Mesenchymal stem cell (in vitro differentiated cells and primary cell): ENCODE data around the gene TTC3.
A peak's percentile ranks its signal among the peaks of the same experiment; 100 is the strongest.
"Not testable (repeated sequence)": the region's sequence is repeated elsewhere in the genome, so short reads cannot be mapped to it uniquely, and the experiment has no call there.

Experiments used
- DNase-seq: peaks from one replicate; pipeline ENCODE4 v3.0.0-alpha.2; 2013
- H2AFZ ChIP-seq: one replicate; pipeline ENCODE4 v1.6.1; 2013; ENCODE audit warnings: low read depth, mild to moderate bottlenecking, control low read depth, inconsistent platforms, low read length, moderate library complexity
- H2AK5ac ChIP-seq: 2 replicates; pipeline ENCODE4 v1.6.1; 2013; ENCODE audit warnings: low read length, moderate library complexity, mild to moderate bottlenecking, inconsistent platforms; ENCODE audit not compliant: severe bottlenecking
- H2BK120ac ChIP-seq: one replicate; pipeline ENCODE4 v1.6.1; 2013; ENCODE audit warnings: low read depth, mild to moderate bottlenecking, inconsistent platforms, low read length, moderate library complexity
- H2BK12ac ChIP-seq, 2 experiments: one replicate each; pipeline ENCODE4 v1.6.1; 2013; ENCODE audit warnings: inconsistent platforms in 2 of 2, low read length in 2 of 2, mild to moderate bottlenecking in 2 of 2, moderate library complexity in 2 of 2, control low read depth in 1 of 2
- H2BK15ac ChIP-seq: one replicate; pipeline ENCODE4 v1.6.1; 2013; ENCODE audit warnings: mild to moderate bottlenecking, low read depth, inconsistent platforms; ENCODE audit not compliant: poor library complexity, severe bottlenecking
- H2BK5ac ChIP-seq: 2 replicates; pipeline ENCODE4 v1.6.1; 2013; ENCODE audit warnings: low read depth, mild to moderate bottlenecking, low read length, control low read depth, inconsistent platforms; ENCODE audit not compliant: poor library complexity, severe bottlenecking
- H3K14ac ChIP-seq, 2 experiments: one replicate each; pipeline ENCODE4 v1.6.1; 2013; ENCODE audit warnings: inconsistent platforms in 2 of 2, low read length in 2 of 2, control low read depth in 1 of 2, mild to moderate bottlenecking in 1 of 2, moderate library complexity in 1 of 2
- H3K18ac ChIP-seq, 2 experiments: one replicate each; pipeline ENCODE4 v1.6.1; 2013; ENCODE audit warnings: inconsistent platforms in 2 of 2, low read length in 2 of 2, control low read depth in 1 of 2, low read depth in 1 of 2, mild to moderate bottlenecking in 1 of 2
- H3K23ac ChIP-seq, 2 experiments: one replicate each; pipeline ENCODE4 v1.6.1; 2013; ENCODE audit warnings: inconsistent platforms in 2 of 2, low read length in 2 of 2, mild to moderate bottlenecking in 2 of 2, moderate library complexity in 2 of 2, control low read depth in 1 of 2
- H3K27ac ChIP-seq: 2 replicates; pipeline ENCODE4 v1.5.1; 2013; ENCODE audit warnings: mild to moderate bottlenecking, moderate library complexity, low read length, control low read depth, inconsistent platforms; ENCODE audit not compliant: poor library complexity, severe bottlenecking
- H3K27me3 ChIP-seq, 2 experiments: 2 replicates each; pipeline versions ENCODE4 v1.6.1 to v1.7.0; 2013; ENCODE audit warnings: low read length in 2 of 2, mild to moderate bottlenecking in 2 of 2, moderate library complexity in 2 of 2, control low read depth in 1 of 2, inconsistent platforms in 1 of 2; ENCODE audit not compliant: control insufficient read depth in 1 of 2, insufficient read depth in 1 of 2
- H3K36me3 ChIP-seq, 2 experiments: 2 replicates each; pipeline versions ENCODE4 v1.6.1 to v1.7.0; 2013; ENCODE audit warnings: low read length in 2 of 2, control low read depth in 1 of 2, inconsistent platforms in 1 of 2, low read depth in 1 of 2, mild to moderate bottlenecking in 1 of 2; ENCODE audit not compliant: insufficient read depth in 2 of 2, control insufficient read depth in 1 of 2
- H3K4ac ChIP-seq, 2 experiments: one replicate each; pipeline ENCODE4 v1.6.1; 2013; ENCODE audit warnings: inconsistent platforms in 2 of 2, low read length in 2 of 2, mild to moderate bottlenecking in 2 of 2, moderate library complexity in 2 of 2, control low read depth in 1 of 2, low read depth in 1 of 2
- H3K4me1 ChIP-seq: 2 replicates; pipeline ENCODE4 v1.6.1; 2013; ENCODE audit warnings: low read depth, low read length, control low read depth; ENCODE audit not compliant: control insufficient read depth, insufficient read depth
- H3K4me2 ChIP-seq: 2 replicates; pipeline ENCODE4 v1.6.1; 2013; ENCODE audit warnings: low read length, mild to moderate bottlenecking, inconsistent platforms; ENCODE audit not compliant: poor library complexity, severe bottlenecking
- H3K4me3 ChIP-seq, 2 experiments: 2 replicates each; pipeline versions ENCODE4 v1.5.1 to v1.7.0; 2013; ENCODE audit warnings: low read length in 2 of 2, mild to moderate bottlenecking in 2 of 2, control low read depth in 1 of 2, low read depth in 1 of 2; ENCODE audit not compliant: insufficient read depth in 1 of 2
- H3K79me1 ChIP-seq: replicated peaks from 2 replicates; pipeline ENCODE4 v1.6.1; 2013; ENCODE audit warnings: mild to moderate bottlenecking, control low read depth, low read length, inconsistent platforms; ENCODE audit not compliant: poor library complexity, severe bottlenecking
- H3K9ac ChIP-seq: 2 replicates; pipeline ENCODE4 v1.7.0; 2013; ENCODE audit warnings: mild to moderate bottlenecking, low read length, moderate library complexity
- H3K9me3 ChIP-seq: 2 replicates; pipeline ENCODE4 v1.7.0; 2013; ENCODE audit warnings: mild to moderate bottlenecking, low read length; ENCODE audit not compliant: control insufficient read depth
- H4K8ac ChIP-seq: one replicate; pipeline ENCODE4 v1.6.1; 2013; ENCODE audit warnings: inconsistent platforms, mild to moderate bottlenecking, low read length, moderate library complexity
- H4K91ac ChIP-seq: one replicate; pipeline ENCODE4 v1.6.1; 2013; ENCODE audit warnings: mild to moderate bottlenecking, low read length, inconsistent platforms
- WGBS: methylation state at CpG from one replicate; pipeline ENCODE4 v1.1.7; 2013; ENCODE audit warnings: mixed read lengths; 5-methylcytosine and 5-hydroxymethylcytosine counted together

TTC3 gene

DNA sequence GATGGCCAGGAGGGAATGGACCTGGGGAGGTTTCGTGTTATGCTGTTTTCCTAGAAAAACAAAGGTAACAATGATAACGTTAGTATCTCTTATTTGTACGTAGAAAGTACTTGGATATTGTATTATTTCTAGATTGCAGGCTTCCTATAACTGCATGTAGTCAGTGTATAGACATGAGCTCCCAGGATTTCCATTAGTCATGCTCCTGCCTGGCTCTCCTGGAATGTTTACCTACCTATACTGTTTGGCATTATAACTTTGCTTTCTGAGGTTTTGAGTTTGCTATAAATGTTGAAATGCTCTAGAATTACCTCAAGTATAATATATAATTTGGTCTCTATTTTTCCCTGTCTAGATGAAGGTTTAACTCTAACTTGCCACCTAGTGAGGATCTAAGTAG lies 66.1 kb downstream of the TTC3 start:
- DNase-seq = peak; percentile 25
- Histone ChIP-seq H2BK120ac (no peak overlapping the region), H3K23ac (no peak overlapping the region), H3K79me1 (peaks cover 4% of the 10 kb centered on the region), H3K9me3 (peaks cover 17% of the 10 kb centered on the region), H3K4me1 (no peaks in the 10 kb centered on the region), H4K8ac (no peak overlapping the region), H3K4me3 (no peak overlapping the region), H4K91ac (no peak overlapping the region), H2BK5ac (no peak overlapping the region), H2AFZ (no peak overlapping the region), H3K14ac (no peak overlapping the region), H2BK12ac (no peak overlapping the region), H3K27me3 (no peaks in the 10 kb centered on the region), H3K4me2 (no peak overlapping the region), H3K36me3 (peaks cover 9 to 72% of the 10 kb centered on the region in 2 experiments), H3K9ac (no peak overlapping the region), H2BK15ac (no peak overlapping the region), H3K18ac (no peak overlapping the region), H3K27ac (peak overlapping the region; percentile 54), H3K4ac (no peak overlapping the region), H2AK5ac (no peak overlapping the region)
- 100% methylated on average over 3 of the region's 3 CpGs for WGBS

DNA sequence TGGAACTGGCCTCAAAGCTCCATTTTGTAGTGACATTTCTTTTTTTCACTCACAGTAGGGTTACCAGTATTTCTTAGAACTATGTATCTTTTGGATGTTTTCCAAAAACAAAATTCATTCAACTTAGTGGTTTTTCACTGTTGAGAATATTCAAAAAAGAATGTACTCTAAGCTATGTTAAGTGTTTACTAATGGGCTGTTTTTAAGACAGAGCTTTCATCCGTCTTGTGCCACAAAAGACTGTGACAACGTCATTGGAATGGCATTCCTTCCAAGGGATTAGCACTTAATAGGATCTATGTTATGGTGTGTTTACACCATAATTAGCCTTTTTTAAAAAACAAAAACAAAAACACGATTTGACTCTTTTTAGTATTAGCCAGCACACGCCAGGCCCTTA lies 66.8 kb downstream of the TTC3 start:
- no peak overlapping the region for H3K4ac ChIP-seq
- WGBS = 50% methylated on average over 2 of the region's 4 CpGs
- no peak overlapping the region for H3K27ac ChIP-seq
- H2BK120ac ChIP-seq = no peak overlapping the region
- no peak overlapping the region for H4K8ac ChIP-seq
- no peak overlapping the region for H2BK12ac ChIP-seq
- no peak overlapping the region for H3K4me2 ChIP-seq
- no peaks in the 10 kb centered on the region for H3K4me1 ChIP-seq
- H3K36me3 ChIP-seq = peaks cover 13 to 72% of the 10 kb centered on the region in 2 experiments
- no peak overlapping the region for H3K23ac ChIP-seq
- peaks cover 6% of the 10 kb centered on the region for H3K79me1 ChIP-seq
- H3K9me3 ChIP-seq = peaks cover 17% of the 10 kb centered on the region
- no peak overlapping the region for H4K91ac ChIP-seq
- no peak overlapping the region for H3K18ac ChIP-seq
- no peak overlapping the region for H2AFZ ChIP-seq
- no peak overlapping the region for H3K14ac ChIP-seq
- no peak overlapping the region for H3K9ac ChIP-seq
- peak; percentile 80 for DNase-seq
- no peak overlapping the region for H2BK15ac ChIP-seq
- no peak overlapping the region for H2BK5ac ChIP-seq
- no peaks in the 10 kb centered on the region for H3K27me3 ChIP-seq
- no peak overlapping the region for H2AK5ac ChIP-seq
- H3K4me3 ChIP-seq = no peak overlapping the region

GRCh38 chr21:37143392-37143791 lies 70.3 kb downstream of the TTC3 start:
- peaks cover 17 to 72% of the 10 kb centered on the region in 2 experiments for H3K36me3 ChIP-seq
- not testable (repeated sequence) for H3K9me3 ChIP-seq, DNase-seq, H3K79me1 ChIP-seq, H4K8ac ChIP-seq, H3K4me3 ChIP-seq, H3K23ac ChIP-seq, H3K14ac ChIP-seq, H2AFZ ChIP-seq, H2BK12ac ChIP-seq, H2BK5ac ChIP-seq, H2BK15ac ChIP-seq, H3K27ac ChIP-seq, H3K4me1 ChIP-seq, H3K27me3 ChIP-seq, H3K9ac ChIP-seq, H4K91ac ChIP-seq, H3K4ac ChIP-seq, H2BK120ac ChIP-seq, H3K4me2 ChIP-seq, H2AK5ac ChIP-seq, H3K18ac ChIP-seq
- 100% methylated on average over 1 of the region's 5 CpGs for WGBS

GRCh38 chr21:37145635-37146111 lies 72.6 kb downstream of the TTC3 start:
- Histone ChIP-seq H3K4ac (no peak overlapping the region), H4K8ac (no peak overlapping the region), H3K9ac (no peak overlapping the region), H3K4me1 (peaks cover 4% of the 10 kb centered on the region), H2AK5ac (no peak overlapping the region), H2BK120ac (no peak overlapping the region), H3K23ac (no peak overlapping the region), H3K27me3 (no peaks in the 10 kb centered on the region), H3K14ac (no peak overlapping the region), H2BK5ac (no peak overlapping the region), H3K27ac (no peak overlapping the region), H3K79me1 (peaks cover 8% of the 10 kb centered on the region), H2BK12ac (no peak overlapping the region), H3K18ac (no peak overlapping the region), H3K4me3 (no peak overlapping the region), H3K9me3 (no peaks in the 10 kb centered on the region), H4K91ac (no peak overlapping the region), H3K4me2 (no peak overlapping the region), H2BK15ac (no peak overlapping the region), H2AFZ (no peak overlapping the region), H3K36me3 (peaks cover 17 to 63% of the 10 kb centered on the region in 2 experiments)
- DNase-seq = no peak
- WGBS = no CpG with 5 or more reads among the region's 4 CpGs
